Right renal cortex interstitium (tissue), 3 donors: ENCODE data around the gene FARP1. TPM values are rescaled to one million over a fixed set of nuclear protein-coding genes. Genes with fewer than 3 reads are reported as not detected.

Experiments used
- DNase-seq, 3 donors: peaks; one replicate each; pipeline ENCODE4 v3.0.0-alpha.2; 2013; ENCODE audit warnings: low read depth in 3 of 3, low spot score in 2 of 3
- polyA plus RNA-seq, 3 donors: library from polyadenylated mRNA; unstranded; fragments of 120-200 nt; gene quantifications; one replicate each; pipeline ENCODE4 v1.2.1, GENCODE V29; 2013; ENCODE audit not compliant: insufficient read length in 3 of 3

The FARP1 gene
- polyA plus RNA-seq, 3 donors: 256 to 276 (median 265) TPM

DNA sequence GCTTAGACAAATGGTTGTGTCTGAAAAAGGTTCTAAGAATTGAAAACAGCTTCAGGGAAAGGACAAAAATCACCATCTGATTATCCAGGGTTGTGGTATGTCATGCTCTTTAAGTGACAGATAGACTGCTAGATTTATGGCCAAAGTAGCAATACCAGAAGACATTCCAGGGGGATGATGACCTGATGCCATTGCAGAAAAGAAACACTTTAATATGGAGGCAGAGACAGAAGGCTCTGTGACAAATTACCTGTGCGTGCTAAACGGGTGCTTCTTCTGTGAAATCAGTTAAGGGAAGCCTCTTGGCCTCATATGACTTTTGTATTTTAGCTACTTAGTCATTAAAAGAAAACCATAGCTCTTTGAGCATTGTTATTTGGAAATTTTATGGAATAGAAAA, 178.5 kb downstream of the FARP1 start:
- no peak for DNase-seq

DNA sequence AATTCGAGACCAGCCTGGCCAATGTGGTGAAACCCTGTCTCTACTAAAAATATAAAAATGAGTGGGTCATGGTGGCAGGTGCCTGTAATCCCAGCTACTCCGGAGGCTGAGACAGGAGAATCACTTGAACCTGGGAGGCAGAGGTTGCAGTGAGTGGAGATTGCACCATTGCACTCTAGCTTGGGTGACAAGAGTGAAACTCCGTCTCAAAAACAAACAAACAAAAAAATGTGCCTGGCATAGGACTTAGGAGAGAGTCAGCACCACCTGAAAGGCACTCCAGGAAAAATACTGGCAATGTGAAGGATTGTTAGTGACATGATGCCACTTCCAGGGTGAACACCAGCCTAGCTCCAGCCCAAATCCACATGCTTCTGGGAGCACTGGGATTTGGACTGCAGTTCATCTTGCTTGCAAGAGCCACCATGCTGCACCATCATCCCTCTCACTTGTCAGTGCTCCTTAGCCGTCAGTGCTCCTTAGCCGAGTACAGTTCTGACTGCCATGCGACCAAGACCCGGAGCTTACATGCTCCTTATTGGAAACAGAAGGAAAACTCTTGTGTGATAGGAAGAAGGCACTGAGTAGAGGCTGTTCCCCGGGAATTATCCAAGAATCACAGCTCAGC, 179.3 kb downstream of the FARP1 start:
- no peak for DNase-seq

DNA sequence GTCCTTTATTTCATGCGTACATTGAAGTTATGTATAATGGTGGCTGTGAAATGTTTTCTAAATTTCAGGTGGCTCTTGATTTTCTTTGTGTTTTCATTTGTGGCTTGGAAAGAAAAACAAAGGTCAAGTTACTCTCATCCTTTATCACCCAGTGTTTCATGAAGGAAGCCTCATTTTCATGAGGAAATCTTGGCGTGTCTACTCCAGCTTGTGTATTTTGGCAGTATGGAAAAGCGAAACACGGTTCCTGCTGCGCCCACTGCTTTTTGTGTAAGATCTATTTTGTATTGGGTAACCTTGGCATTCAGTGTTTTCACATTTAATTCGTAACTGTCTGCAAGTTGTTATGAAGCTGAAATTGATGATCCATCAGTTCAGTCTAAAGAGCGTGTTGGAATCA, 181.2 kb downstream of the FARP1 start:
- DNase-seq: no peak

DNA sequence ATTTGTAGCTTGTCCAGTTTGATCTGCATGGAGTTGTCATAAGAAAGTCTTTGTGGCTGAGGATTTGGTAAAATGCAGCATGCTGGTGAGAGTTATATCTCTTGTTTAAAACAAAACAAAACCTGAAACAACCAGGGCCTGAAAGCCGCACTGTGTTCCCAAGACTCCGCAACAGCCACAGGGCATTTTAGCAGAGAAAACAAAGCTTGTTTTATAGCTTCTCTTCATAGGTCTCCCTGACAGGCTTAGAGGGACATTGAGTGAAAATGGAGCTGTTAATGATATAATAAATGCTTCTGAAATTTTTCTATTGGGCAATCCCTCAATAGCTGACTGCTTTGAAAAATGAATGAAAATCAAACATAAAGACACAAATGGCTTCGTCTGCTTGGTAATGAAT, 182.8 kb downstream of the FARP1 start:
- no peak for DNase-seq

DNA sequence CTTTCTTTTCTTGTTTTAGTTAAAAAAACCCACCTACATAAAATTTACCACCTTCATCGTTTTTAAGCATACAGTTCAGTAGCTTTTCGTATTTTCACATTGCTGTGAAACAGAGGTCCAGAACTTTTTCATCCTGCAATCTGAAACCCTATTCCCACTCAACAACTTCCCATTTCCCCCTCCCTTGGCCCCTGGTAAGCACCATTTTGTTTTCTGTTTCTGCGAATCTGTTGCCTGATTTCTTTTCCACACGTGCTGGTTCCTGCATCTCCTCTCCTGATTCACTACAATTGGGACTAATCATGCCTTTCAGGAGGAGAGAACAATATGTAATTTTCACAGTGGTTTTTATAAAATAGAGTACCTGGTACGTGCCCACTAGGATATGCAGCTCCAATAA, 183.4 kb downstream of the FARP1 start:
- no peak for DNase-seq

DNA sequence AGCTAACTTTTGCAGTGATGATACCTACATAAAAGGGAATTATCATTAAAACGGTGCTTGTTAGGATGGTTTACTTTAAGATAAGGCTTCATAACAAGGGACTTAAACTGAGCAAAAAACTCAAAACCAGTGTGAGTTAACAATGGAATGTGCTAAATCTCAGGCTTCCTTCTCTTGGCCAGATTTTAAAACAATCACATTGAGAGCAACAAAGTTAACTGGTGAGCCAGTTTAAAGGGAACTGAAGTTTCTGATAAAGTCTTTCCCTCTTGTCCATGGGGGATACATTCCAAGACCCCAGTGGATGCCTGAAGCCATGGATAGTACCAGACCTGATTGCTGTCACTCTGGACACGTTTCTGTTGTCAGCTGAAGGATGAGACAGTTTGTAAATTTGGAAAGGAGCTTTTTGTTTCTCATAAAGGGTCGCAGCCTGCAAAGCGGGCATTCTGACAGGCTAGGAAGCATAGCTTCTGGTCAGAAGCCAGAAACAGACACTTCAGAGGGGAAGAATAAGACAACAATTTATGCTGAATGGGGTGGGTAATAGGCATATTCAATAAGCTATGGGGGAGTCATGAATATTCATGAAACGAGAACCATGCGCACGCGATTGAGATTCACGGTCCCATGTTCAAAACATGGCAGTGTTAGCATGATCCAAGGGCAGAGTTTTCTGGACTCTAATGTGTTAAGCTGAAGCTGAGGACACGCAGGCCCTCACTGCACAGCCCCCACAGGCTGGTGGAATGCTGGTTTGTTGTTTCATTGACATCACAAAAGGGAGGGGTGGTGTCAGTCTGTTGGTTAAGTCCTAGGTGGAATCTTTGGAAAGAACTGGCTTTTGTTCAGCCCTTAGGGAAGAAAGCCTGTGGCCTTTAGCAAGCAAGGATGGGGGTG, 184.7 kb downstream of the FARP1 start:
- peak in 1 of 3 donors; percentile 51 for DNase-seq

DNA sequence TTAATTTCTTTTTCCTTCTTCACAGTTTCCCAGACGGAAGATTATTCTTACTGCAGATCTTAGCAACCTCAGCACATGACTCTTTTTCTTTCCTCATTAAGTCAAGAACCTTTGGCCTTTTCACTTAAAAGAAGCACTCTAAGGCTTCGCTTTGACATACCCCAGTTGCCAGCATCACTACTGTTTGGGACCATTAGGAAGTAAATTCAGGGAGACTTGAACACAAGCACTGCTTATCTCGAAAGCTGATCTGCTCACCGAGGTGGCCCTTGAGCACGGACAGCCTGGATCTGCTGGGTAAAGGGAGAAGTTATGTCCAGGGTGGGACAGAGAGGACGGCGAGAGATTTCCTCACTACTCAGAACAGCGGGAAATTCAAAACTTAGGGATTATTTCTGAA, 185.6 kb downstream of the FARP1 start:
- DNase-seq: no peak

DNA sequence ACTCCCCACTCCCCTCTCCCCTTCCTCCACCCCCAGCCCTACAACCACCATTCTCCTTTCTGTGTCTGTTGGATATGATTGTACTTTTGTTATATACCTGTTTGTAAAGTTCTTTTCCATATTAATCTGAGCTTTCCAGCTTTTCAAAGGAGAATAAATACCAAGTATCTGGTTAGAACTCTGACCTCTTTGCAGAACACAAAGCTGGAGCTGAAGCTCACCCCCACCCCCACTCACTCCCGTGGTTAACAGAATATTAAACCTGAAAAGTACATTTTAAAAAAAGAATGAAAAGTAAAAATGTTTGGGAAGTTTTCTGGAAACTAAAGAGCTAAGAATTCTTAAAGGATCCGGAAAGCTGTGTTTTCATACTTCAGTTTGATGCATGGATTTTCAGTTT, 189.3 kb downstream of the FARP1 start:
- no peak for DNase-seq

DNA sequence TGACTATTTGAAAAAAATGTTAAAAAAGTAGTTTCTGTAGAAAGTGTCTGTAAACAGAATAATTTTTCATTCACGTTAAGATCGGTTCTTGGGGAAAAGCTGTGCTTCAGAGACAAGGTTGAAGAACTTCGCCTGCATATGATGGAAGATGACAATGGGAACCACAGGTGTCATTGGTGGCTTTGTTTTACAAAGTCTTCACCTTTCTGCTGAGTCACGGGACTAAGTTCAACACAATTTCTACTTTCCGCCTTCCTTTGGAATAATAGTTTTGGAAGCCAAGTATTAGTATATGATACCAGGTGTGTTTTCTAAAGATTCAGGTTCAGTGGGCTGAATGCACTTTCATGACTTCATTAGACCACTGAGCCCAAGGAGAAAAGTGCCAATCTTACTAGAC, 189.8 kb downstream of the FARP1 start:
- no peak for DNase-seq

DNA sequence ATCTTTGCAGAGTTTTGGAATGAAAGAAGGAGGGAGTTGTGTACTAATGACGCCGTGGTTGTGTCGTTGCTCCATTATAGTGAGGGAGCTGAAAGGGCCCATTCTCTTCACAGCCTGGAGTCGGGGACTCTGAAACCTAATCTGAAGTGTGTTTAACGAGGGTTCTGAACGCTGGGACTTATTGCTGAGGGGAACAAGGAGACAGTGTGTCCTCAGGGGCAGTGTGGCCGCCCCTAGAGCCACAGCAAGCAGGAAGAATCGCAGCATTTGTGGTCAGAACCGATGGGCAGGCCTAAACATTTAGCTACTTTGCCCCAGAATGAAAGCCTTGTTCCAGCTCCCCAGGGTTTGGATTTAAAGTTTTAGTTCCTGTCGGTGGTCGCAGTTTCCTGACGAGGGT, 190.6 kb downstream of the FARP1 start:
- DNase-seq: no peak

DNA sequence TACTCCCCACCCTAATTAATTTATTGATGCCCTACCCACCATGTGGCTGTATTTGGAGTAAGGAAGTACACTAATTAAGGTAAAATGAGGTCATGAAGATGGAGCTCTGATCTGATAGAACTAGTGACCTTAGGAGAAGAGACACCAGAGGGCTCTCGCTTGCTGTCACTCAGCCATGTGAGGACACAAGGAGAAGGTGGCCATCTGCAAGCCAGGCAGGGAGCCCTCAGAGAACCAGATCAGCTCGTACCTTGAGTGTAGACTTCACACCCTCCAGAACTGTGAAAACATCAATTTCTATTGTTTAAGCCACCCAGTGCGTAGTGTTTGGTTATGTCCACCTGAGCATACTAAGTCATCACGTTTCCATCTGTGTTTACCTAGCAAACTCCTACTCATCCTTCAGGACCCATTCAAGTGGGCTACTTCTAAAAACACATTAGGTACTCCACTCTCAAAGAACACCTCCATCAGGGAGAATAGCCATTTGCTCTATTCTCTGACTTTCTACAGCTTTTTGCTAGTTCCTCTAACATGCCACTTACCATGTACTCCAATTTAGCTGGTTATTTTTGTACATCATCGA, 191.8 kb downstream of the FARP1 start:
- no peak for DNase-seq

DNA sequence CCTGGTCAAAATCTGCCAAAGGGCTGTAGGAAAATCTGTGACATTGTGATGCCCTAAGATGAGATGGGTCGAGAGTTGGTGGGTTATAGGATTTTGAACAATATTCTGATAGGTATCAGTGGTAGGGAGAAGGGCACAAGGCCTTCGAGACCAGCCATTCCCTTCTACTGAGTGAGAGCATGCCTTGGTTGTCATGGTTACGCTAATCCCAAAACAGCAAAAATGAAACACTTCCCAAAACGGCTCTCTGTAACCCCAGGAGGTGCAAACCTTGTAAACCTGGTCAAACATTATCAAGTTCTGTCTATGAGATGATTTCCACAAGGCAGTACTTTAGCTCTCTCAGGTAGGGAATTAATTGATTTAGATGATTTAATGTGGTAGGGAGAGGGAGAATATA, 192.8 kb downstream of the FARP1 start:
- no peak for DNase-seq

DNA sequence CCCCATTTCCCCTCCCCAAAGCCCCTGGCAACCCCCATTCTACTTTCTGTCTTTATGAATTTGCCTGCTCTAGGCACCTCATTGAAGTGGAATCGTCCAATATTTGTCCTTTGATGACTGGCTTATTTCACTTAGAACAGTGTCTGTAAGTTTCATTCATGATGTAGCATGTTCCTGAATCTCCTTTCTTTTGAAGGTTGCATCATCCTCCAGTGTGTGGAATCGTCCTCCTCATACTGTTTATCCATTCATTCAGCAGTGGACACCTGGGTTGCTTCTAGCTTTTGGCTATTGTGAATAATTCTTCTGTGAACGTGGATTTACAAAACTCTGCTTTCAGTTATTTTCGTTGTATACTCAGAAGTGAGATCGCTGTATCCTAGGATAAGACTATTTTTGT, 195.4 kb downstream of the FARP1 start:
- no peak for DNase-seq

DNA sequence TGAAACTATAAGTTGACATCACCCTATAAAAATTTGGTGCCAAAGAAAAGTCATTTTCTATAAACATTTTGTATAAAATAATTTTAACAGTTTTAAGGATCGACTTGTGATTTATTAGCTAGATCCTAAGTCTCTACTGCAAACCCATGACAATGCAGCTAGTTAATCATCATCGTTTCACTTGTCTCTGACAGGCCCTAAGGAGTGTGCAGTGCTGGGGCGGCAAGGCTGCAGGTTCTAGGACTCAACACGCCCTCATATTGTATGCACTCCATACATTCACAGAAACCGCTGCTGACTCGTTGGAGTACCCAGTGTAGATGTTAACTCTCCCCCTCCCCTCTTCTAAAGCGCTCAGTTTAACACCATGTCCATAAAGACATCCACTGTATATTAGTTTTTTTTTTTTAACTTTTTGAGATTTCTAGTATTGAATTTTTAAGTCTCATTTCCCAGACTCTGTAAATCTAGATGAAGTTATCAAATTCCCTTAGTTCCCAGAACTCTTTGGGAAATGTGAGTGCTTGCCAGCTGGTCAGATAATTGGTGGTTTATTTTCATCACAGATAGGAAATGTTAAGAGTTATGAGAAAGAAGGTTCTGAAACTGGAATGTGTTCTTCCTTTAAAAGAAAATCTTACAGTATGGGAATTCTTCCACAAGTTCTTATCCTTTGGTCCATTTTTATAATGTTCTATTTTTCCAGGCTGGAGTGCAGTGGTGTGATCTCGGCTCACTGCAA, 197.0 kb downstream of the FARP1 start:
- no peak for DNase-seq

DNA sequence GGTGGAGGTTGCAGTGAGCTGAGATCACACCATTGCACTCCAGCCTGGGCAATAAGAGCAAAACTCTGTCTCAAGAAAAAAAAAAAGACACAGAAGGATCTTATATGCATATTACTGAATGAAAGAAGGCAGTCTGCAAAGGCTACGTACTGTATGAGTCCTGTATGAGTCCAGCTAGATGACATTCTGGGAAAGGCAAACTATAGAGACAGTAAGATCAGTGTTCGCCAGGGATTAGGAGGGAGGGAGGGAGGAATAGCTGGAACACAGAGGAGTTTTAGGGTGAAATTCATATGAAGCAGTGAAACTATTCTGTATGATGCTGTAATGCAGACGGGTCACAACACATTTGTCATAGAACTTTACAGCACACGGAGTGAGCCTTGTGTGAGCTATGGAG, 200.1 kb downstream of the FARP1 start:
- no peak for DNase-seq

DNA sequence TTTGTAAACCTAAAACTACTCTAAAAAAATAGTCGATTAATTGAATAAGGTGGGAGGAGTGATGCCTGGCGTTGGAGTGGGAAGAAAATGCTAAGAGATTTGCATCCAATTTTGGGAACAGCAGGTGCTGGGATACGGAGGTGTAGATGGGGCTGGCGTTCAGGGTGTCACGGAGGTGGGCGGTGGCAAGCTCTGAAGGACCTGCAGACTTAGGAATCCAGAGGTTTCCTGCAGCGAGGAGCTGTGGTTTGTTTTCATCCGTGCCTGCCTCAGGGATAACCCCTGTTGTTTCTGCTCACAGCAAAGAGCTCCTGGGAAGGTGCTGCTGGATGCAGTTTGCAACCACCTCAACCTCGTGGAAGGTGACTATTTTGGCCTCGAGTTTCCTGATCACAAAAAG, 200.6 kb downstream of the FARP1 start:
- DNase-seq: no peak

DNA sequence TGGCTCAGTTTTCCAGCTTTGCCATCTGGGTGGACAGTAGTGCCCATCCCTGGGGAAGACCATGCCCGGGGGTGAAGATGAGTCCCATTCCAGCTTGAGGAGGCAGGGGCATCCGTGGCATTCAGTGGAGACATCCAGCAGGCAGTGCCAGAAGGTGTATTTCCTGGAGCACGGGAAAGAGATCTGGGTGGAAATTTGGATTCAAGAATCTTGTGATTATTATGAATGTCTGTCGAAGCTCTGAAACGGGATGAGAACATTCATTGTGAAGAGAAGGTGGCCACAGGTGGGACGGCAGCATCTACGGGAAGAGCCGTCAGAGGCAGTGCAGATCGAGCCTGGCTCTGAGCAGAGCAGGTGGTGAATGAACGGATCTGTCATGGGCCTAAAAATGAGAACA, 201.5 kb downstream of the FARP1 start:
- DNase-seq: no peak

DNA sequence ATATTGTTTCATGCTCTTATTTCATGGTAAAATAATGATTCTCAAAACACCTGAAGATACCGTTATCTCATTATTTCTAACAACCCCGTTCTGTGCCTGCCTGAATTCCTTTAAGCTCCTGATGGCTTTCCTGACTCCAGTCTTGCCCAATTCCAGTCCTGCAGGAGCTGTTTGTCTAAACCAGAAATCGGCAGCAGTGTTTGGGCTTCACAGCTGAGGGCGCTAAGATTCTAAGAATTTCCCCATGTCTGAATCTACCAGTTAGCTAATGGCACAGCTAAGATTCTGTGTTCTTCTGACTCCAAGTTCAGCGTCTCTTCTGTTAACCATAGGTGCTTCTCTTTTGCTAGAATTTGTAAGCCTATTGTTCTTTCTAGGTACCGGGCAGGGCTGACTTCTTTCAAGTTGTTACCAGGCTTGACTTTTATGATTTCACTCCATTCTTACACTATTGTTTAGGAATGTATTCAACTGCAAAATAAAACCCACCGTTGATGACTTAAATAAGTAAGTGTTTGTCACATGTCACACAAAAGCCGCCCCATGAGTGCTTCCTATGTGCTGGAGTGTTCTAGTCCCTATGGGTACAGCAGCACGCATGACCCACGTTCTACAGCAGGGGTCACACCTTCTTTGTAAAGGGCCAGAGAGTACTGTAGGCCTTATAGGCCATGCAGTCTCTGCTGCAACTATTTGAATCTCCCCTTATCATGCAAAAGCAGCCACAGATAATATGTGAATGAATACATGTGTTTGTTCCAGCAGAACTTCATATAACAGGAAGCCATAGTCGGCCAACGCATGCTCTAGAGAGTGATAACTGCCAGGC, 202.4 kb downstream of the FARP1 start:
- no peak for DNase-seq

DNA sequence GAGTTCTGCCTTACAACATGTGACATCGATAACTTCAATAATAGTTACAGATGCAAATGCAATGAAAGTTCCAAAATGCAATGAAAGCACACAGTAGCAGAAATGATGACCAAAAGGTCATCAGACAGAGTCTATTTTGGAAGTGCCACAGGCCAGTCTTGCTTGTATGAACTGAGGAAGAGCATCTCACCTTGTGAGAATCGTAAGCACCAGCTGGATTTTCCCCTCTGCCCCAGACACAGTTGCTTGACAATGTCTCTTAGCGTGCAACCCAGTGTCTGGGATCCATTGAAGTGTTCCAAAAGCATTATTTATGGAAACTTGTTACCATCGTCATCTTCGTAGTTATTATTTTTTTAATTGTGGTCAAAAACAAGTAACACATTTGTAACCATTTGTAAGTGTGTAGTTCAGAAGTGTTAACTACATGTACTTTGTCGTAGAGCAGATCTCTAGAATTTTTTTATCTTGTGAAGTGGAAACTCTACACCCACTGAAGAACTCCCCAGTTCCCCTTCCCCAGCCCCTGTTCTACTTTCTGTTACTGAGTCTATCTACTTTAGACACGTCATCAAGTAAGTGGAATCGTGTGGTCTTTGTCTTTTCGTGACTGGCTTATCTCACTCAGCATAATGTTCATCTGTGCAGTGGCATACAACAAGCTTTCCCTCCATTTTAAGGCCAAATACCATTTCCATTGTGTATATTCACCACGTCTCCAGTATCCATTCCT, 204.2 kb downstream of the FARP1 start:
- no peak for DNase-seq

DNA sequence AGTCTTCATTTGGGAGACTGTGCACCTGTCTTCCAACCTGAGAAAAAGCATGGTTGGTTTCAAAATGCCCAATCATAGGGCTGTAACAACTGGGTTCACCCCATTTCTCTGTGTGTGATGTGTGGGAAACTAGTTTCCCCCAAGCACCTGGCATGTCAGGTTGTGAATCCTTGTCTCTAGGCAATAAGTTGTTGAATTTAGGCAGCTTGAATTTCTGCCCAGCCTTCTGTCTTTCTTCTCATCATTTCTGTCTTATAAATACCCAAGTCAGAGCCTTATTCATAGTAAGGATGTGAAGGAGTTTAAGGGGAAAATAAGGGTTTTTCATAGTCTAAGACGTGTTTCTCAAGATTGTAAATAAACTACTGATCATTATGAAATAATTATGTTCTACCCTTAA, 204.9 kb downstream of the FARP1 start:
- no peak for DNase-seq
